ENCODE measurements around the gene ALDH7A1.

ALDH7A1 gene

DNA sequence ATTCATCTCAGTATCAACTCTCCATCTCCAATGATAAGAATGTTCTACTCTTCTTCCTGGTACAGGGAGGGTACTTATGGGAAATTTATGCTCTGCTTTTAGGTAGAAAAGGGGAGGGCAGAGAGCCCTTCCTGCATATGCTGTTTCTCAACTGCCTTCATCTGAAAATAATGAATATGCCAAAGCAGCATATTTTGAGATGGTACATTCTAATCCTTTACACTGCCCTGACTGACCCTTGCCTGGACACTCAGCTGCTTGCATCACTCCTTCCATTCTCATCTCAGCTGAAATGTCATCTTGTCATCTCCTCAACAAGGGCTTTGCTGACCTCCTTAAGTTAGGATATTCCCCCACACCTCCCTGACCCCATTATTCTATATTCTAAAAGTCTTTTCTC, 68.5 kb downstream of the ALDH7A1 start (continued):
- TF ChIP-seq, protein P1, sequence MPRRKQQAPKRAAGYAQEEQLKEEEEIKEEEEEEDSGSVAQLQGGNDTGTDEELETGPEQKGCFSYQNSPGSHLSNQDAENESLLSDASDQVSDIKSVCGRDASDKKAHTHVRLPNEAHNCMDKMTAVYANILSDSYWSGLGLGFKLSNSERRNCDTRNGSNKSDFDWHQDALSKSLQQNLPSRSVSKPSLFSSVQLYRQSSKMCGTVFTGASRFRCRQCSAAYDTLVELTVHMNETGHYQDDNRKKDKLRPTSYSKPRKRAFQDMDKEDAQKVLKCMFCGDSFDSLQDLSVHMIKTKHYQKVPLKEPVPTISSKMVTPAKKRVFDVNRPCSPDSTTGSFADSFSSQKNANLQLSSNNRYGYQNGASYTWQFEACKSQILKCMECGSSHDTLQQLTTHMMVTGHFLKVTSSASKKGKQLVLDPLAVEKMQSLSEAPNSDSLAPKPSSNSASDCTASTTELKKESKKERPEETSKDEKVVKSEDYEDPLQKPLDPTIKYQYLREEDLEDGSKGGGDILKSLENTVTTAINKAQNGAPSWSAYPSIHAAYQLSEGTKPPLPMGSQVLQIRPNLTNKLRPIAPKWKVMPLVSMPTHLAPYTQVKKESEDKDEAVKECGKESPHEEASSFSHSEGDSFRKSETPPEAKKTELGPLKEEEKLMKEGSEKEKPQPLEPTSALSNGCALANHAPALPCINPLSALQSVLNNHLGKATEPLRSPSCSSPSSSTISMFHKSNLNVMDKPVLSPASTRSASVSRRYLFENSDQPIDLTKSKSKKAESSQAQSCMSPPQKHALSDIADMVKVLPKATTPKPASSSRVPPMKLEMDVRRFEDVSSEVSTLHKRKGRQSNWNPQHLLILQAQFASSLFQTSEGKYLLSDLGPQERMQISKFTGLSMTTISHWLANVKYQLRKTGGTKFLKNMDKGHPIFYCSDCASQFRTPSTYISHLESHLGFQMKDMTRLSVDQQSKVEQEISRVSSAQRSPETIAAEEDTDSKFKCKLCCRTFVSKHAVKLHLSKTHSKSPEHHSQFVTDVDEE (CRISPR knock-in tag; IDR thresholded peaks at IDR 0.05), result no peak
- TF ChIP-seq ISL1 (CRISPR knock-in tag; IDR thresholded peaks at IDR 0.05), result no peak
- TF ChIP-seq ZNF70 (CRISPR knock-in tag; IDR thresholded peaks at IDR 0.05), result no peak
- no peak for TF ChIP-seq ZC3H10 (CRISPR knock-in tag; IDR thresholded peaks at IDR 0.05)
- no peak for TF ChIP-seq BACH2 (CRISPR knock-in tag; IDR thresholded peaks at IDR 0.05; ENCODE audit: borderline replicate concordance)
- no peak for TF ChIP-seq TCF4 (CRISPR knock-in tag; IDR thresholded peaks at IDR 0.05; ENCODE audit: borderline replicate concordance)
- no peak for TF ChIP-seq OSR1 (CRISPR knock-in tag; IDR thresholded peaks at IDR 0.05)
- no peak for TF ChIP-seq ZFP3 (CRISPR knock-in tag; IDR thresholded peaks at IDR 0.05)

GRCh38 chr5:126525630-126526245, 69.3 kb downstream of the ALDH7A1 start:
- no peak for TF ChIP-seq ESRRG (CRISPR knock-in tag; IDR thresholded peaks at IDR 0.05)
- ATAC-seq, result no peak

- no peak for ATAC-seq
- TF ChIP-seq, protein P1 (CRISPR knock-in tag; IDR thresholded peaks at IDR 0.05), result no peak
- TF ChIP-seq ZNF8 (CRISPR knock-in tag; IDR thresholded peaks at IDR 0.05) (no peak), GLIS3 (CRISPR knock-in tag; IDR thresholded peaks at IDR 0.05) (no peak), ISL1 (CRISPR knock-in tag; IDR thresholded peaks at IDR 0.05) (no peak), ZNF565 (CRISPR knock-in tag; conservative IDR thresholded peaks at IDR 0.05; ENCODE audit: low read depth) (no peak), PATZ1 (CRISPR knock-in tag; IDR thresholded peaks at IDR 0.05; ENCODE audit: borderline replicate concordance) (no peak), ZC3H10 (CRISPR knock-in tag; IDR thresholded peaks at IDR 0.05) (no peak), CSDC2 (CRISPR knock-in tag; IDR thresholded peaks at IDR 0.05) (no peak), CSRNP3 (CRISPR knock-in tag; IDR thresholded peaks at IDR 0.05) (no peak), TOX (CRISPR knock-in tag; IDR thresholded peaks at IDR 0.05; ENCODE audit: borderline replicate concordance) (no peak), PPARA (CRISPR knock-in tag; IDR thresholded peaks at IDR 0.05; ENCODE audit: borderline replicate concordance) (no peak), ZNF70 (CRISPR knock-in tag; IDR thresholded peaks at IDR 0.05) (no peak), RARB (CRISPR knock-in tag; IDR thresholded peaks at IDR 0.05) (no peak), ZFP3 (CRISPR knock-in tag; IDR thresholded peaks at IDR 0.05) (no peak), ZFP30 (CRISPR knock-in tag; IDR thresholded peaks at IDR 0.05) (no peak), ESRRG (CRISPR knock-in tag; IDR thresholded peaks at IDR 0.05) (no peak), OSR1 (CRISPR knock-in tag; IDR thresholded peaks at IDR 0.05) (no peak)
- TF ChIP-seq, protein P2, sequence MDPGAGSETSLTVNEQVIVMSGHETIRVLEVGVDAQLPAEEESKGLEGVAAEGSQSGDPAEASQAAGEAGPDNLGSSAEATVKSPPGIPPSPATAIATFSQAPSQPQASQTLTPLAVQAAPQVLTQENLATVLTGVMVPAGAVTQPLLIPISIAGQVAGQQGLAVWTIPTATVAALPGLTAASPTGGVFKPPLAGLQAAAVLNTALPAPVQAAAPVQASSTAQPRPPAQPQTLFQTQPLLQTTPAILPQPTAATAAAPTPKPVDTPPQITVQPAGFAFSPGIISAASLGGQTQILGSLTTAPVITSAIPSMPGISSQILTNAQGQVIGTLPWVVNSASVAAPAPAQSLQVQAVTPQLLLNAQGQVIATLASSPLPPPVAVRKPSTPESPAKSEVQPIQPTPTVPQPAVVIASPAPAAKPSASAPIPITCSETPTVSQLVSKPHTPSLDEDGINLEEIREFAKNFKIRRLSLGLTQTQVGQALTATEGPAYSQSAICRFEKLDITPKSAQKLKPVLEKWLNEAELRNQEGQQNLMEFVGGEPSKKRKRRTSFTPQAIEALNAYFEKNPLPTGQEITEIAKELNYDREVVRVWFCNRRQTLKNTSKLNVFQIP (CRISPR knock-in tag; IDR thresholded peaks at IDR 0.05; ENCODE audit: borderline replicate concordance, low read depth), result no peak
- TF ChIP-seq, protein P3, sequence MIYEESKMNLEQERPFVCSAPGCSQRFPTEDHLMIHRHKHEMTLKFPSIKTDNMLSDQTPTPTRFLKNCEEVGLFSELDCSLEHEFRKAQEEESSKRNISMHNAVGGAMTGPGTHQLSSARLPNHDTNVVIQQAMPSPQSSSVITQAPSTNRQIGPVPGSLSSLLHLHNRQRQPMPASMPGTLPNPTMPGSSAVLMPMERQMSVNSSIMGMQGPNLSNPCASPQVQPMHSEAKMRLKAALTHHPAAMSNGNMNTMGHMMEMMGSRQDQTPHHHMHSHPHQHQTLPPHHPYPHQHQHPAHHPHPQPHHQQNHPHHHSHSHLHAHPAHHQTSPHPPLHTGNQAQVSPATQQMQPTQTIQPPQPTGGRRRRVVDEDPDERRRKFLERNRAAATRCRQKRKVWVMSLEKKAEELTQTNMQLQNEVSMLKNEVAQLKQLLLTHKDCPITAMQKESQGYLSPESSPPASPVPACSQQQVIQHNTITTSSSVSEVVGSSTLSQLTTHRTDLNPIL (CRISPR knock-in tag; IDR thresholded peaks at IDR 0.05; ENCODE audit: low read depth), result no peak
Observed at GRCh38 chr5:126523818-126524510, 71.1 kb downstream of the ALDH7A1 start.

Measured in SK-N-SH treated with all-trans-retinoic acid at 6 μM for 48 hours (cell line).